ENCODE data around the gene TMEM250. TPM values are rescaled to one million over a fixed set of nuclear protein-coding genes. Genes with fewer than 3 reads are reported as not detected.

TMEM250 gene
- total and polyA plus RNA-seq, 9 of the 15 experiments (the other 6 are each of a cell fraction or from before 2014, with no cell fraction given) = 0.32 to 44.6 (median 12.2) TPM

- peak; percentile 35; the same call in 1 of the 2 replicates for TF ChIP-seq ZBTB40 (IDR thresholded peaks at IDR 0.05)
- TF ChIP-seq ZBTB40 (CRISPR knock-in tag; IDR thresholded peaks at IDR 0.05) = no peak
- TF ChIP-seq, protein P1, sequence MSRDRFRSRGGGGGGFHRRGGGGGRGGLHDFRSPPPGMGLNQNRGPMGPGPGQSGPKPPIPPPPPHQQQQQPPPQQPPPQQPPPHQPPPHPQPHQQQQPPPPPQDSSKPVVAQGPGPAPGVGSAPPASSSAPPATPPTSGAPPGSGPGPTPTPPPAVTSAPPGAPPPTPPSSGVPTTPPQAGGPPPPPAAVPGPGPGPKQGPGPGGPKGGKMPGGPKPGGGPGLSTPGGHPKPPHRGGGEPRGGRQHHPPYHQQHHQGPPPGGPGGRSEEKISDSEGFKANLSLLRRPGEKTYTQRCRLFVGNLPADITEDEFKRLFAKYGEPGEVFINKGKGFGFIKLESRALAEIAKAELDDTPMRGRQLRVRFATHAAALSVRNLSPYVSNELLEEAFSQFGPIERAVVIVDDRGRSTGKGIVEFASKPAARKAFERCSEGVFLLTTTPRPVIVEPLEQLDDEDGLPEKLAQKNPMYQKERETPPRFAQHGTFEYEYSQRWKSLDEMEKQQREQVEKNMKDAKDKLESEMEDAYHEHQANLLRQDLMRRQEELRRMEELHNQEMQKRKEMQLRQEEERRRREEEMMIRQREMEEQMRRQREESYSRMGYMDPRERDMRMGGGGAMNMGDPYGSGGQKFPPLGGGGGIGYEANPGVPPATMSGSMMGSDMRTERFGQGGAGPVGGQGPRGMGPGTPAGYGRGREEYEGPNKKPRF (IDR thresholded peaks at IDR 0.05; ENCODE audit: low read depth, low read length) = no peak
- peak; percentile 62 for TF ChIP-seq NFIC (IDR thresholded peaks at IDR 0.05)
- no peak for TF ChIP-seq EHMT2 (IDR thresholded peaks at IDR 0.05)
- TF ChIP-seq HCFC1 (IDR thresholded peaks at IDR 0.05; ENCODE audit: low read depth, low read length) = no peak
- TF ChIP-seq ZNF239 (CRISPR knock-in tag; IDR thresholded peaks at IDR 0.05) = no peak
- TF ChIP-seq TCF3 (CRISPR knock-in tag; IDR thresholded peaks at IDR 0.05) = no peak
- TF ChIP-seq ZNF140 (CRISPR knock-in tag; IDR thresholded peaks at IDR 0.05) = no peak
- TF ChIP-seq EP400 (IDR thresholded peaks at IDR 0.05) = peak; percentile 71; the same call in 1 of the 2 replicates
- peak; percentile 6; the same call in 1 of the 2 replicates for TF ChIP-seq ETS1 (conservative IDR thresholded peaks at IDR 0.05; ENCODE audit: control insufficient read depth, low read depth, low read length)
- no peak for TF ChIP-seq MEF2D (tag; conservative IDR thresholded peaks at IDR 0.05; ENCODE audit: low read depth)
- TF ChIP-seq SMARCC2 (IDR thresholded peaks at IDR 0.05; ENCODE audit: low read depth) = no peak
- no peak for TF ChIP-seq ZNF347 (CRISPR knock-in tag; IDR thresholded peaks at IDR 0.05; ENCODE audit: low read depth)
- no peak for TF ChIP-seq ZNF668 (CRISPR knock-in tag; IDR thresholded peaks at IDR 0.05)
- no peak for TF ChIP-seq ZNF311 (CRISPR knock-in tag; IDR thresholded peaks at IDR 0.05)
These were observed 24.4 kb downstream of the TMEM250 start (continued) for GRCh38 chr9:136093995-136094881.
